HK-2 (cell line): ENCODE measurements around the gene PLA2G15.

Experiments used
- DNase-seq: peaks from one replicate; pipeline ENCODE4 v3.0.0-alpha.2; 2018; ENCODE audit not compliant: unreplicated experiment

Gene PLA2G15

GRCh38 chr16:68244903-68245853 is at the start of gene PLA2G15:
PLA2G15 (plus strand) TSS chr16:68245373; CDS start chr16:68245427, 54 bp downstream.
- peak; percentile 97 for DNase-seq

GRCh38 chr16:68197250-68197649 is 47.9 kb upstream of the PLA2G15 start:
- peak; percentile 66 for DNase-seq

- DNase-seq: no peak
These were observed 44.9 kb upstream of the PLA2G15 start for GRCh38 chr16:68200088-68200783.

- DNase-seq: no peak
These were observed 43.1 kb upstream of the PLA2G15 start for GRCh38 chr16:68202091-68202519.

- DNase-seq: no peak
These were observed 38.9 kb upstream of the PLA2G15 start for GRCh38 chr16:68206245-68206644.

GRCh38 chr16:68214726-68215125 is 30.4 kb upstream of the PLA2G15 start:
- DNase-seq: no peak

GRCh38 chr16:68215302-68215701 is 29.9 kb upstream of the PLA2G15 start:
- no peak for DNase-seq

GRCh38 chr16:68216240-68216639 is 28.9 kb upstream of the PLA2G15 start:
- DNase-seq: no peak

- DNase-seq: no peak
These were observed 27.7 kb upstream of the PLA2G15 start for GRCh38 chr16:68217506-68217905.

- no peak for DNase-seq
These were observed 25.3 kb upstream of the PLA2G15 start for GRCh38 chr16:68219725-68220351.

GRCh38 chr16:68223072-68223471 is 22.1 kb upstream of the PLA2G15 start:
- DNase-seq: no peak

GRCh38 chr16:68226116-68226515 is 19.1 kb upstream of the PLA2G15 start:
- no peak for DNase-seq

- DNase-seq: no peak
These were observed 17.9 kb upstream of the PLA2G15 start for GRCh38 chr16:68227183-68227793.

GRCh38 chr16:68227850-68228553 is 17.2 kb upstream of the PLA2G15 start:
- DNase-seq: no peak

- DNase-seq: no peak
These were observed 16.5 kb upstream of the PLA2G15 start for GRCh38 chr16:68228652-68229051.

- DNase-seq: peak; percentile 54
These were observed 15.6 kb upstream of the PLA2G15 start for GRCh38 chr16:68229431-68230175.

- no peak for DNase-seq
These were observed 15.0 kb upstream of the PLA2G15 start for GRCh38 chr16:68230176-68230571.

GRCh38 chr16:68230956-68231355 is 14.2 kb upstream of the PLA2G15 start:
- DNase-seq: no peak

GRCh38 chr16:68231384-68232136 is 13.6 kb upstream of the PLA2G15 start:
- DNase-seq: no peak

GRCh38 chr16:68232335-68232734 is 12.8 kb upstream of the PLA2G15 start:
- DNase-seq: no peak
